ENCODE data around the gene NPAS4.

DNA sequence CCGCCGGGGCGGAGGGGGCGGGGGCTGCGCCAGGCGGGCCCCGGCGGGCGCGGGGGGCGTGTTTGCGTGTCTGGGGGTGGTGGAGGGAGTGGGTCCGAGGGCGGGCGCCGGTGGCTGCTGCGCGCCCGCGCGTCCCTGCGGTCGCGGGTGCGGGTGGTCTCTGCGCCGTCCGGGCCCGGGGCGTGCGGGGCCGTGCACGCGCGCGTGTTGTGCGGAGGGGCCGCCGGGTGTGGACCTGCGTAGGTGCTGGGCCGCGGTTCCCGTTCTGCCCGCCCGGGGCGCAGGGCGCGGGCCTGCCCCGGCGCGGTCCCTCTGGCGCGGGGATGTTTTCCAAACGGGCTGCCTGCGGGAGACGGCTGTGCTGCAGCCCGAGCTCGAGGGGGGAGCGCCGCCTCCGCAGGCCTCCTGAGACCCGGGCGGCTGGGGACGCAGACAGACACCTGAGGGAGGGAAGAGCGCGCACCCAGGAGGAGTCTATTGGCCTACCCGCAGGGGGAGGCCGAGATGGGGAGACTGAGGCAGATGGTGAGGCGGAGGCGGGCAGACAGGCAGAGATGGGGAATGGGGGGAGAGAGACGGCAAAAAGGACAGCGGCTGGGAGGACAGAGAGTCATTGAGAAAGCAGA is 46.3 kb downstream of the NPAS4 start:
- no peak for TF ChIP-seq POLR2A (IDR thresholded peaks at IDR 0.05)
- TF ChIP-seq, protein P1, sequence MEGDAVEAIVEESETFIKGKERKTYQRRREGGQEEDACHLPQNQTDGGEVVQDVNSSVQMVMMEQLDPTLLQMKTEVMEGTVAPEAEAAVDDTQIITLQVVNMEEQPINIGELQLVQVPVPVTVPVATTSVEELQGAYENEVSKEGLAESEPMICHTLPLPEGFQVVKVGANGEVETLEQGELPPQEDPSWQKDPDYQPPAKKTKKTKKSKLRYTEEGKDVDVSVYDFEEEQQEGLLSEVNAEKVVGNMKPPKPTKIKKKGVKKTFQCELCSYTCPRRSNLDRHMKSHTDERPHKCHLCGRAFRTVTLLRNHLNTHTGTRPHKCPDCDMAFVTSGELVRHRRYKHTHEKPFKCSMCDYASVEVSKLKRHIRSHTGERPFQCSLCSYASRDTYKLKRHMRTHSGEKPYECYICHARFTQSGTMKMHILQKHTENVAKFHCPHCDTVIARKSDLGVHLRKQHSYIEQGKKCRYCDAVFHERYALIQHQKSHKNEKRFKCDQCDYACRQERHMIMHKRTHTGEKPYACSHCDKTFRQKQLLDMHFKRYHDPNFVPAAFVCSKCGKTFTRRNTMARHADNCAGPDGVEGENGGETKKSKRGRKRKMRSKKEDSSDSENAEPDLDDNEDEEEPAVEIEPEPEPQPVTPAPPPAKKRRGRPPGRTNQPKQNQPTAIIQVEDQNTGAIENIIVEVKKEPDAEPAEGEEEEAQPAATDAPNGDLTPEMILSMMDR (IDR thresholded peaks at IDR 0.05): peak in 6 of 7 experiments; percentile 19 to 57 (median 34)
